HL-60 (cell line): Measurements from ENCODE around the gene WNT4.

Experiments used
- DNase-seq, 2 experiments: peaks; one replicate each; pipeline ENCODE4 v3.0.0-alpha.2; 2010 to 2020; ENCODE audit warnings: low read depth in 1 of 2, low spot score in 1 of 2
- H3K27ac ChIP-seq: fragments of 250-450 bp; sonication (Bioruptor Pico); replicated peaks from 2 replicates; pipeline ENCODE4 v1.5.1; 2020; ENCODE audit warnings: mild to moderate bottlenecking, moderate library complexity
- H3K27me3 ChIP-seq: fragments of 250-450 bp; sonication (Bioruptor Pico); 2 replicates; pipeline ENCODE4 v1.5.1; 2021; ENCODE audit warnings: mild to moderate bottlenecking, moderate library complexity; ENCODE audit not compliant: insufficient read depth, poor library complexity, severe bottlenecking
- H3K4me3 ChIP-seq: replicated peaks from 2 replicates; pipeline ENCODE4 v1.5.1; 2011; ENCODE audit warnings: mild to moderate bottlenecking, control low read depth, low read length; ENCODE audit not compliant: insufficient read depth
- CTCF ChIP-seq: IDR thresholded peaks from one replicate; pipeline ENCODE4 v1.5.1; 2011; ENCODE audit warnings: low read length, control low read depth, inconsistent platforms; ENCODE audit not compliant: insufficient read depth
- GABPA ChIP-seq: IDR thresholded peaks from 2 replicates; pipeline ENCODE4 v1.6.1; 2012; ENCODE audit warnings: low read depth
- POLR2AphosphoS5 ChIP-seq: IDR thresholded peaks from 2 replicates; pipeline ENCODE4 v1.6.1; 2012; ENCODE audit warnings: low read depth
- REST ChIP-seq: IDR thresholded peaks from 2 replicates; pipeline ENCODE4 v1.6.1; 2012; ENCODE audit warnings: low read depth; ENCODE audit not compliant: insufficient replicate concordance
- SPI1 ChIP-seq: IDR thresholded peaks from 2 replicates; pipeline ENCODE4 v1.6.1; 2012; ENCODE audit warnings: low read depth, mild to moderate bottlenecking, borderline replicate concordance

Gene WNT4

GRCh38 chr1:22122273-22123070, 20.4 kb downstream of the WNT4 start:
- TF ChIP-seq POLR2AphosphoS5 (no peak), GABPA (no peak), REST (no peak), CTCF (no peak), SPI1 (no peak)
- DNase-seq: no peak

GRCh38 chr1:22121421-22121911, 21.4 kb downstream of the WNT4 start:
- DNase-seq: no peak
- TF ChIP-seq SPI1 (no peak), POLR2AphosphoS5 (no peak), REST (no peak), GABPA (no peak), CTCF (no peak)
- Histone ChIP-seq H3K4me3 (no peak overlapping the region), H3K27me3 (no peaks in the 10 kb centered on the region), H3K27ac (no peak overlapping the region)

More at GRCh38 chr1:22122273-22123070, 20.4 kb downstream of the WNT4 start:
- Histone ChIP-seq H3K4me3 (no peak overlapping the region), H3K27ac (no peak overlapping the region), H3K27me3 (no peaks in the 10 kb centered on the region)

GRCh38 chr1:22120469-22120790, 22.5 kb downstream of the WNT4 start:
- no peak for DNase-seq
- no peaks in the 10 kb centered on the region for H3K27me3 ChIP-seq
- no peak for TF ChIP-seq CTCF
- no peak for TF ChIP-seq POLR2AphosphoS5
- TF ChIP-seq SPI1: no peak
- no peak for TF ChIP-seq REST
- TF ChIP-seq GABPA: no peak
- H3K27ac ChIP-seq: no peak overlapping the region
- H3K4me3 ChIP-seq: no peak overlapping the region
